ENCODE measurements around the gene ANKLE1. TPM values are rescaled to one million over a fixed set of nuclear protein-coding genes. Genes with fewer than 3 reads are reported as not detected.

ANKLE1 gene
- polyA plus RNA-seq, 1 of the 3 experiments (the other 2 are of a cell fraction), result 2.6 TPM

DNA sequence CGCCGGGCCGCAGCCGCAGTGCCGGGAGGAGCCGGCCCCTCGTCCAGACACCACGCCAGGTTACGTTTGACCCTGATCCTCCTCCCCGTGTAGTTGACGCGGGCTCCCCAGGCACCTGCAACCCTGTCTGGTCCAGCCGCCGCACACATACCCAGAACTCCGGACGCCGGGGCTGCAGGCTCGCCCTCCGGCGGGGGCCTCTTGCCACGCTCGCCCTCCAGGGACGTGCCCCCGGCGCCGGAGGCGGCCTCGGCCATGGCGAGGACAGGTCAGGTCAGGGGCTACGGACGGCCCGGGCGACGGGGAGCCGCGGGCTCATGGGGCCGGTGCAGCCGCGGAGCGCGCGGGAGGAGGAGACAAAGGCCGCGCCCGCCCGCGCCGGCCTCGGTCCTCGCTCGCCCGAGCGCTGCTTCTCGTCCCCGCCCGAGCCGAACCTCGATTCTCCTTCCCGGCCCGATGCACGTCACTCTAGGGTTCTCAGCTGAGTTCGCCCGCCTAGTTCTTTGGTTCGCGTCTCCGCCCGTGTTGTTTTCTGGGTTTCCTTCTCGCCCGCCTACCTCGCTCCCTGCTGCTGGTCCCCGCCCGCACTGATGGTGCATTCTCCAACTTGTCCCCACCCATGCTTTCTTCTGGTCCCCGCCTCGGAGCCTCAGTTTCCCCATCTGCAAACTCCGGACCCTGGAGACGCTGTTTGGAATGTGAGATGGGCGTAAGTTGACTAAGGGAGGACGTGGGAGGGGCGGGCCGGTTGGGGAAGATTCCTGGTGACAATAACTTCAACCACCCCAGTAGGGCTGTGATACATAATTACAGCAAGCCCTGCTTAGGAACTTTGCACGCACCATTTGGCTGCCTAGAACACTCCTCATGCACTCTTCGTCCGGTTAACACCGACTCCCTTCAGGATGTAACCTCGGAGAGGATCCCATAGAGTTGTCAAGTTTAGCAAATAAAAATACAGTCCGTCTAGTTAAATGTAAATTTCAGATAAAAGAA lies 53.0 kb downstream of the ANKLE1 start, which contains the start of gene ANO8 (continued):
- TF ChIP-seq, protein P1, sequence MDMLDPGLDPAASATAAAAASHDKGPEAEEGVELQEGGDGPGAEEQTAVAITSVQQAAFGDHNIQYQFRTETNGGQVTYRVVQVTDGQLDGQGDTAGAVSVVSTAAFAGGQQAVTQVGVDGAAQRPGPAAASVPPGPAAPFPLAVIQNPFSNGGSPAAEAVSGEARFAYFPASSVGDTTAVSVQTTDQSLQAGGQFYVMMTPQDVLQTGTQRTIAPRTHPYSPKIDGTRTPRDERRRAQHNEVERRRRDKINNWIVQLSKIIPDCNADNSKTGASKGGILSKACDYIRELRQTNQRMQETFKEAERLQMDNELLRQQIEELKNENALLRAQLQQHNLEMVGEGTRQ (IDR thresholded peaks at IDR 0.05; ENCODE audit: borderline replicate concordance, low read depth, low read length), result no peak
- TF ChIP-seq YY1 (IDR thresholded peaks at IDR 0.05; ENCODE audit: low read depth), result no peak
- TF ChIP-seq SMC3 (IDR thresholded peaks at IDR 0.05; ENCODE audit: low read depth, low read length), result no peak
- TF ChIP-seq, protein P2, sequence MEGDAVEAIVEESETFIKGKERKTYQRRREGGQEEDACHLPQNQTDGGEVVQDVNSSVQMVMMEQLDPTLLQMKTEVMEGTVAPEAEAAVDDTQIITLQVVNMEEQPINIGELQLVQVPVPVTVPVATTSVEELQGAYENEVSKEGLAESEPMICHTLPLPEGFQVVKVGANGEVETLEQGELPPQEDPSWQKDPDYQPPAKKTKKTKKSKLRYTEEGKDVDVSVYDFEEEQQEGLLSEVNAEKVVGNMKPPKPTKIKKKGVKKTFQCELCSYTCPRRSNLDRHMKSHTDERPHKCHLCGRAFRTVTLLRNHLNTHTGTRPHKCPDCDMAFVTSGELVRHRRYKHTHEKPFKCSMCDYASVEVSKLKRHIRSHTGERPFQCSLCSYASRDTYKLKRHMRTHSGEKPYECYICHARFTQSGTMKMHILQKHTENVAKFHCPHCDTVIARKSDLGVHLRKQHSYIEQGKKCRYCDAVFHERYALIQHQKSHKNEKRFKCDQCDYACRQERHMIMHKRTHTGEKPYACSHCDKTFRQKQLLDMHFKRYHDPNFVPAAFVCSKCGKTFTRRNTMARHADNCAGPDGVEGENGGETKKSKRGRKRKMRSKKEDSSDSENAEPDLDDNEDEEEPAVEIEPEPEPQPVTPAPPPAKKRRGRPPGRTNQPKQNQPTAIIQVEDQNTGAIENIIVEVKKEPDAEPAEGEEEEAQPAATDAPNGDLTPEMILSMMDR (IDR thresholded peaks at IDR 0.05), result no peak
- TF ChIP-seq FOXM1 (IDR thresholded peaks at IDR 0.05; ENCODE audit: low read depth), result no peak
- no peak for TF ChIP-seq TAF1 (IDR thresholded peaks at IDR 0.05; ENCODE audit: borderline replicate concordance, low read depth, low read length)
- TF ChIP-seq, protein P3, sequence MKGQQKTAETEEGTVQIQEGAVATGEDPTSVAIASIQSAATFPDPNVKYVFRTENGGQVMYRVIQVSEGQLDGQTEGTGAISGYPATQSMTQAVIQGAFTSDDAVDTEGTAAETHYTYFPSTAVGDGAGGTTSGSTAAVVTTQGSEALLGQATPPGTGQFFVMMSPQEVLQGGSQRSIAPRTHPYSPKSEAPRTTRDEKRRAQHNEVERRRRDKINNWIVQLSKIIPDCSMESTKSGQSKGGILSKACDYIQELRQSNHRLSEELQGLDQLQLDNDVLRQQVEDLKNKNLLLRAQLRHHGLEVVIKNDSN (IDR thresholded peaks at IDR 0.05; ENCODE audit: borderline replicate concordance, low read depth), result no peak
- TF ChIP-seq POLR2AphosphoS5 (IDR thresholded peaks at IDR 0.05; ENCODE audit: low read depth, low read length), result no peak
- TF ChIP-seq, protein P4, sequence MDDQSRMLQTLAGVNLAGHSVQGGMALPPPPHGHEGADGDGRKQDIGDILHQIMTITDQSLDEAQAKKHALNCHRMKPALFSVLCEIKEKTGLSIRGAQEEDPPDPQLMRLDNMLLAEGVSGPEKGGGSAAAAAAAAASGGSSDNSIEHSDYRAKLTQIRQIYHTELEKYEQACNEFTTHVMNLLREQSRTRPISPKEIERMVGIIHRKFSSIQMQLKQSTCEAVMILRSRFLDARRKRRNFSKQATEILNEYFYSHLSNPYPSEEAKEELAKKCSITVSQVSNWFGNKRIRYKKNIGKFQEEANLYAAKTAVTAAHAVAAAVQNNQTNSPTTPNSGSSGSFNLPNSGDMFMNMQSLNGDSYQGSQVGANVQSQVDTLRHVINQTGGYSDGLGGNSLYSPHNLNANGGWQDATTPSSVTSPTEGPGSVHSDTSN (IDR thresholded peaks at IDR 0.05), result peak; percentile 92
- TF ChIP-seq GATA2 (CRISPR knock-in tag; IDR thresholded peaks at IDR 0.05), result no peak
- no peak for TF ChIP-seq EZH2phosphoT487 (IDR thresholded peaks at IDR 0.05; ENCODE audit: borderline replicate concordance, low read depth)
- TF ChIP-seq NRF1 (IDR thresholded peaks at IDR 0.05; ENCODE audit: low read depth, low read length), result no peak
- peak; percentile 75; the same call in 1 of the 2 replicates for TF ChIP-seq MXI1 (IDR thresholded peaks at IDR 0.05; ENCODE audit: low read depth, low read length)
- TF ChIP-seq, protein P5, sequence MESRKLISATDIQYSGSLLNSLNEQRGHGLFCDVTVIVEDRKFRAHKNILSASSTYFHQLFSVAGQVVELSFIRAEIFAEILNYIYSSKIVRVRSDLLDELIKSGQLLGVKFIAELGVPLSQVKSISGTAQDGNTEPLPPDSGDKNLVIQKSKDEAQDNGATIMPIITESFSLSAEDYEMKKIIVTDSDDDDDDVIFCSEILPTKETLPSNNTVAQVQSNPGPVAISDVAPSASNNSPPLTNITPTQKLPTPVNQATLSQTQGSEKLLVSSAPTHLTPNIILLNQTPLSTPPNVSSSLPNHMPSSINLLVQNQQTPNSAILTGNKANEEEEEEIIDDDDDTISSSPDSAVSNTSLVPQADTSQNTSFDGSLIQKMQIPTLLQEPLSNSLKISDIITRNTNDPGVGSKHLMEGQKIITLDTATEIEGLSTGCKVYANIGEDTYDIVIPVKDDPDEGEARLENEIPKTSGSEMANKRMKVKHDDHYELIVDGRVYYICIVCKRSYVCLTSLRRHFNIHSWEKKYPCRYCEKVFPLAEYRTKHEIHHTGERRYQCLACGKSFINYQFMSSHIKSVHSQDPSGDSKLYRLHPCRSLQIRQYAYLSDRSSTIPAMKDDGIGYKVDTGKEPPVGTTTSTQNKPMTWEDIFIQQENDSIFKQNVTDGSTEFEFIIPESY (IDR thresholded peaks at IDR 0.05; ENCODE audit: borderline replicate concordance, low read depth), result no peak
- no peak for TF ChIP-seq MEF2A (IDR thresholded peaks at IDR 0.05; ENCODE audit: borderline replicate concordance, low read depth)
- peak; percentile 86; the same call in 1 of the 2 replicates for TF ChIP-seq SIN3A (IDR thresholded peaks at IDR 0.05; ENCODE audit: borderline replicate concordance, low read depth, low read length)
- no peak for TF ChIP-seq JUND (IDR thresholded peaks at IDR 0.05)
- no peak for TF ChIP-seq NFIC (IDR thresholded peaks at IDR 0.05; ENCODE audit: borderline replicate concordance)
- no peak for TF ChIP-seq GABPA (IDR thresholded peaks at IDR 0.05; ENCODE audit: low read depth)

Data from SK-N-SH (cell line).